GM21528 (cell line): Measurements from ENCODE around the gene GAK.
"Not testable (repeated sequence)": the region's sequence is repeated elsewhere in the genome, so short reads cannot be mapped to it uniquely, and the experiment has no call there.

Experiments used
- ATAC-seq: cut with Tn5 transposase; IDR thresholded peaks from one replicate; pipeline ENCODE4 v1.9.1; 2021; ENCODE audit warnings: mild to moderate bottlenecking, moderate library complexity; ENCODE audit not compliant: unreplicated experiment, low FRiP score

GAK gene

DNA sequence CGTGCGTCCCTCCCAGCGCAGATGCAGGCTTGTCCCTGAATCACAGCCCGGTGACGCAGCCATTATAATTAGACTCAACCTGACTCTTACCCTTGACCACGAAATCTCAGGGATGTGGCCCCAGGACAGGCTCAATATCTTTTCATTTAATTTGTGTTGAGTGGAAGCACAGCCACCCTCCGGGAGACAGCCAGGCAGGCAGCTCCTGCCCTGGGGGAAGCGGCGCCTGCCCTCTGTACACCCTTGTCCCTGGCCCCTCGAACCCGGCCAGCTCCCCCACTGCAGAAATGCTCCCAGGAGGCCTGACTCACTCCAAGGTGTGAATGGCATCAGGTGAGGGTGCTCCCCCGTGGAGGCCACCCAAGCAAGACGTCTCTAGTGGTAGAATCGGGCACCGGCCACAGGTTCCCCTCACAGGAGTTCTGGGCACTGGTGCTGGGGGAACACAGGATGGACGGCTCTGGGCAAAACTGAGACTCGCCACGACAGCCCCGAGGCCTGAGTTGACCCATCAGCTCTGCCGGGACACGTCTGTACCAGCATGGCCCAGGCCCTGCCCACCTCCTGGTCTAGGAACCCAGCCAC lies 108.8 kb downstream of the GAK start:
- no peak for ATAC-seq

GRCh38 chr4:822361-823175 lies 109.5 kb downstream of the GAK start:
- no peak for ATAC-seq

DNA sequence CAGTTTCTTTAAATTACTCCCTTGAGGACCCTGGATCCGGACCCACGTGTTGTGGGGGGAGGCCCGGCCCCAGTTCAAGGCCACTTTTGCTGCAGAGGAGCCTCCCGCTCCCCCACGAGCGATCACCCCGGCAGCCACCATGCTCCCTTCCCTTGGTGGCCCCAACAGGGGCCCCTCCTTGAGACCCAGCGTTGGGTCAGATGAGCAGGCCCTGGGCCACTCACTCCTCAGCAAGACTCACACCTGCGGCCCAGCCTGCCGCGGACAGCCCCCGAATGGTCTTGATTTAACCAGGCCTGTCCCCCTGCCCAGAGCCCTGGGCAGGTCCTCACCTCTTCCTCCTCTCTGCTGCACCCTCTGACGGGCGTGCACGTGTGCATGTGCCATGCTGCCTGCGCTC lies 110.5 kb downstream of the GAK start:
- ATAC-seq, result no peak

- no peak for ATAC-seq
Observed at GRCh38 chr4:821181-821591, 110.9 kb downstream of the GAK start.

- ATAC-seq, result no peak
Observed at GRCh38 chr4:820230-821172, 111.6 kb downstream of the GAK start.

DNA sequence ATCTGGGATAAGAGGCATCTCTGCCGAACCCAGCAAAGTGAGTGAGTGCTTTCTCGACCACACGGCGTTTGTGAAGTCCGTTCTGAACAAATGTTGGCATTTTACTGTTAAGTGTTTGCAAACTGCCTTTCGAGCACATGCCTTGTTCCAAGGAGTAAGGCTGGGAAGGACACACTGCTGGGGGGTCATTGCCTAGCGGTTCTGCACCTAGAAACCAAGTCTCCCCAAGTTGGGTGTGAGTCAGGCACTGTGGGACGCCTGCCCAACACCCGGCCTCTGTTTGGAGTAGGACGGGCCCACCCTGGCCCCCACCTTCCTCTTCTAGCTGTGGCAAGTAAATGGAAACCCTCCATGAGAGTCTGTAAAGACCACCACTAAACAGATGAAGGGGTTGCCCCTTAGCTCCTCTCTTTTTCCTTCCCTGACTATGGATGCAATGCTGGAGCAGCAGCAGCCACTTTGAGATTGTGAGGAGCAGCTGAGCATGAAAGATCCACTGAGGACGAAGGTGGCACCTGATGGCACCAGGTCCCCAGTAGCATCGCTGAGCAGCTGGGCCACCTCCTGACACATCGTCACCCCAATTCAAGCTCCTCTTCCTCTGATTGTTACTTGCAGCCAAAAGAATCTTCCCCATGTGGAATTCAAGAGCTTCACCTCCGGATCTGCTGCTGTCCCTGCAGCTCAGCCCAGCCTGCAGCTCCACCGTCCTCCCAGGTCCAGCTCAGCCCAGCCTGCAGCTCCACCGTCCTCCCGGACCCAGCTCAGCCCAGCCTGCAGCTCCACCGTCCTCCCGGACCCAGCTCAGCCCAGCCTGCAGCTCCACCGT lies 112.5 kb downstream of the GAK start:
- no peak for ATAC-seq

GRCh38 chr4:818106-818921 lies 113.8 kb downstream of the GAK start:
- ATAC-seq, result no peak

GRCh38 chr4:815464-816146 lies 116.5 kb downstream of the GAK start:
- no peak for ATAC-seq

DNA sequence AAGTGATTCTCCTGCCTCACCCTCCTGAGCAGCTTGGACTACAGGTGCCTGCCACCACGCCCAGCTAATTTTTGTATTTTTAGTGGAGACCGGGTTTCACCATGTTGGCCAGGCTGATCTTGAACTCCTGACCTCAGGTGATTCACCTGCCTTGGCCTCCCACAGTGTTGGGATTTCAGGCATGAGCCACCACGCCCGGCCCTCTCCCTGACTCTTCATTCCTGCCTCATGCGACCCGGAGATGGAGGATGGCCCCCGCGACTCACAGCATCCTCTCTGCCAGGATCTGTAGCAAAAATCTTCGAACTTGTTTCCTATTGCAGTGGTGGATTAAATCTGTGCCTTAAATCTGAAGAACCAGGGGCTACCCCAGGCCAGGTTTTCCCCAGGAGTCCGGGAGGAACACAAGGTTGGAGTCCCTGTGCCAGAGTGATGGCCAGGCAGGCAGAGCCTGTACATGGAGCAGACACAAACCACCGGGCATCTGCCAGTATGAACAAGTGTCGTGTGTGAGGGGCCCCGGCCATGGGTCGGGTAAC lies 117.7 kb downstream of the GAK start:
- ATAC-seq, result no peak

GRCh38 chr4:813900-814299 lies 118.2 kb downstream of the GAK start:
- no peak for ATAC-seq

GRCh38 chr4:808860-809570 lies 123.1 kb downstream of the GAK start:
- ATAC-seq, result no peak

DNA sequence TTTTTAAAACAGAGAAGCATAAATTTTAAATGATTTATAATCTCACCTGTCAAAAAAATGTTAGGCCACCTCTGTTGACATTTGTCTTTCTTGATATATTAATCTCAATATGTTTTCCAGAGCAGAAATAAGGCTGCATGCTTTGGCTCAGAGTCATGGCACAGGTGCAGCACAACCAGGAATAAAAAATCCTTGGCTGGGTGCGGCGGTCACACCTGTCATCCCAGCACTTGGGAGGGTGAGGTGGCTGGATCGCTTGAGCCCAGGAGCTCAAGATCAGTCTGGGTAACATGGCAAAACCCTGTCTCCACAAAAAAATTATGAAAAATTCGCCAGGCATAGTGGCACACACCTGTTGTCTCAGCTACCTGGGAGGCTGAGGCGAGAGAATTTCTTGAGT lies 124.3 kb downstream of the GAK start:
- ATAC-seq, result no peak

DNA sequence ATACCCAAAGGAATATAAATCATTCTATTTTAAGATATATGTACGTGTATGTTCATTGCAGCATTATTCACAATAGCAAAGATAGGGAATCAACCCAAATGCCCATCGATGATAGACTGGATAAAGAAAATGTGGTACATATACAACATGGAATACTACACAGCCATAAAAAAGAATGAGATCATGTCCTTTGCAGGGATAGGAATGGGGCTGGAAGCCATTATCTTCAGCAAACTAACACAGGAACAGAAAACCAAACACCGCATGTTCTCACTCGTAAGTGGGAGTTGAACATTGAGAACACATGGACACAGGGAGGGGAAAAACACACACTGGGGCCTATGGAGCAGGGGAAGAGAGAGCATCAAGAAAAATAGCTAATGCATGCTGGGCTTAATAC lies 125.1 kb downstream of the GAK start:
- not testable (repeated sequence) for ATAC-seq

- ATAC-seq, result no peak
Observed at GRCh38 chr4:804804-805203, 127.3 kb downstream of the GAK start.

- no peak for ATAC-seq
Observed at GRCh38 chr4:803884-804283, 128.2 kb downstream of the GAK start.

- no peak for ATAC-seq
Observed at GRCh38 chr4:801436-802124, 130.5 kb downstream of the GAK start.
